Neutrophil (primary cell): ENCODE measurements around the gene EMILIN2.

Source experiments
- H3K27ac ChIP-seq: fragments of 200-600 bp; sonication (generic); 2 replicates; pipeline ENCODE4 v1.5.1; 2016; ENCODE audit warnings: mild to moderate bottlenecking, moderate library complexity
- H3K27me3 ChIP-seq: fragments of 200-600 bp; sonication (generic); 2 replicates; pipeline ENCODE4 v1.6.0; 2016; ENCODE audit warnings: mild to moderate bottlenecking
- H3K36me3 ChIP-seq: fragments of 200-600 bp; sonication (generic); 2 replicates; pipeline ENCODE4 v1.5.1; 2017
- H3K4me1 ChIP-seq, 2 experiments: fragments of 200-600 bp in 1 of 2; sonication (generic) in 1 of 2; 1 replicate in 1 of 2; 2 replicates in 1 of 2; pipeline versions ENCODE4 v1.5.1 to v1.6.1; 2013 to 2016; ENCODE audit warnings: low read depth in 1 of 2, low read length in 1 of 2, mild to moderate bottlenecking in 1 of 2, moderate library complexity in 1 of 2; ENCODE audit not compliant: control insufficient read depth in 1 of 2, insufficient read depth in 1 of 2
- H3K4me3 ChIP-seq, 2 experiments: fragments of 200-600 bp in 1 of 2; sonication (generic) in 1 of 2; 1 replicate in 1 of 2; 2 replicates in 1 of 2; pipeline ENCODE4 v1.5.1; 2013 to 2016; ENCODE audit warnings: low read depth in 1 of 2, low read length in 1 of 2, mild to moderate bottlenecking in 1 of 2, moderate library complexity in 1 of 2
- H3K9me3 ChIP-seq: fragments of 200-600 bp; sonication (generic); 2 replicates; pipeline ENCODE4 v1.5.1; 2016
- TF ChIP-seq, protein P1 (sequence below): fragments of 200-600 bp; sonication (generic); IDR thresholded peaks from 2 replicates; pipeline ENCODE4 v1.5.1; 2016; ENCODE audit warnings: antibody characterized with exemption

EMILIN2 gene

DNA sequence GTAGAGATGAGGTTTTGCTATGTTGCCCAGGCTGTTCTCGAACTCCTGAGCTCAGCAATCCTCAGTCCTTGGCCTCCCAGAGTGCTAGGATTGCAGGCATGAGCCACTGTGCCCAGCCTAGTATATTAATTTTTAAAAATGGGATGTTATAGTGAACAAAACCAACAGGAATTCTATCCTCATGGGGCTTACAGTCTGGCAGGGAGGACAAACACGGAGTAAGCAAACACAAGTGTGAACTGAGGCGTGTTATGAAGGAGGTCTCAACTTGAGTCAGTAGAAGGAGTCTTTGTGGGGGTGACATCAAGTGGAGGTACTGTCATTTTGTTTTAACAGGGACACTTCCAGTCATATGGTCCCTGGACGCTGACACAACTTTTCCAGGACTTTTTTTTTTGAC is 33.1 kb downstream of the EMILIN2 start:
- no peak overlapping the region for H3K4me3 ChIP-seq
- peaks cover 30 to 33% of the 10 kb centered on the region in 2 experiments for H3K4me1 ChIP-seq
- H3K27ac ChIP-seq, result no peak overlapping the region
- no peaks in the 10 kb centered on the region for H3K27me3 ChIP-seq
- H3K36me3 ChIP-seq, result no peaks in the 10 kb centered on the region
- TF ChIP-seq, protein P1, sequence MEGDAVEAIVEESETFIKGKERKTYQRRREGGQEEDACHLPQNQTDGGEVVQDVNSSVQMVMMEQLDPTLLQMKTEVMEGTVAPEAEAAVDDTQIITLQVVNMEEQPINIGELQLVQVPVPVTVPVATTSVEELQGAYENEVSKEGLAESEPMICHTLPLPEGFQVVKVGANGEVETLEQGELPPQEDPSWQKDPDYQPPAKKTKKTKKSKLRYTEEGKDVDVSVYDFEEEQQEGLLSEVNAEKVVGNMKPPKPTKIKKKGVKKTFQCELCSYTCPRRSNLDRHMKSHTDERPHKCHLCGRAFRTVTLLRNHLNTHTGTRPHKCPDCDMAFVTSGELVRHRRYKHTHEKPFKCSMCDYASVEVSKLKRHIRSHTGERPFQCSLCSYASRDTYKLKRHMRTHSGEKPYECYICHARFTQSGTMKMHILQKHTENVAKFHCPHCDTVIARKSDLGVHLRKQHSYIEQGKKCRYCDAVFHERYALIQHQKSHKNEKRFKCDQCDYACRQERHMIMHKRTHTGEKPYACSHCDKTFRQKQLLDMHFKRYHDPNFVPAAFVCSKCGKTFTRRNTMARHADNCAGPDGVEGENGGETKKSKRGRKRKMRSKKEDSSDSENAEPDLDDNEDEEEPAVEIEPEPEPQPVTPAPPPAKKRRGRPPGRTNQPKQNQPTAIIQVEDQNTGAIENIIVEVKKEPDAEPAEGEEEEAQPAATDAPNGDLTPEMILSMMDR, result no peak
- no peaks in the 10 kb centered on the region for H3K9me3 ChIP-seq

DNA sequence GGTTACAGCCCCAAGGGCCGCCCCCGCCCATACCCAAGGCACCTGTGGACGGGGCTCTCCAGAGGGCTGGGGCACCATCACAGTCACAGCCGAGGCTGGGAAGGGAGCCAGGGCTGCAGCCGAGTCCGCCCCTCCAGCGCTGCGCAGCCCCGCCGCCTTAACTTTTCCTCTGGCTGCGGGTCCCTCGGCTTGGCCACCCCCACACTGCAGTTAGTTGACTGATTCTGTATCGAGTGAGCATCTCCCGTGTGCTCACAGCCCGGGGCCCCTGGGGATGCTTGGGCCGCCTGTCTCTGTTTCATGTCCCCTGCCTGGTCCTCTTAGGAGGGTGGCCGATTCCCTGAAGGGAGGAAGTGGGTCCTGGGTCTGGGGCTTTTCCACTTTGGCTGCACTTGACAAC is 33.7 kb downstream of the EMILIN2 start:
- TF ChIP-seq, protein P1, result no peak

GRCh38 chr18:2881088-2881839 is 34.5 kb downstream of the EMILIN2 start:
- Histone ChIP-seq H3K27ac (no peak overlapping the region), H3K9me3 (no peaks in the 10 kb centered on the region), H3K4me1 (peaks cover 30 to 33% of the 10 kb centered on the region in 2 experiments), H3K36me3 (no peaks in the 10 kb centered on the region), H3K27me3 (no peaks in the 10 kb centered on the region), H3K4me3 (no peak overlapping the region)
- TF ChIP-seq, protein P1, result no peak

More for the DNA sequence above, 33.7 kb downstream of the EMILIN2 start:
- Histone ChIP-seq H3K4me1 (peaks cover 30 to 33% of the 10 kb centered on the region in 2 experiments), H3K27ac (no peak overlapping the region), H3K36me3 (no peaks in the 10 kb centered on the region), H3K27me3 (no peaks in the 10 kb centered on the region), H3K9me3 (no peaks in the 10 kb centered on the region), H3K4me3 (no peak overlapping the region)

DNA sequence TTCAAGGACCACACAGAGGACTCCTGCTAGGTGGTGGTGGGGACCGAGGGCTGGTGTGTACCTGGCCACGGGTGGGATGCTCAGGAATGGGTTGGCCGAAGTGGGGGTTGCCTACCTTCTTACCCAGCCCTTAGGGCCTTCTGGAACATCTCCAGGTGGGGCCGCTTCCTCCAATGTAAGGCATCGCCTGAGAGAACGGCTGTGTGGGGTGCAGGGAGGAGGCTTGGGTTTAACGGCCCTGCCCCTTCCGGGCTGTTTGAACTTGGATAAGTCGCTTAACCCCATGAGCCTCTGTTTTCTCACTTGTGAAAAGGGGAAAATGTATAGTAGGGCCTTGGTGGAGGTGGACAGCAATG is 35.0 kb downstream of the EMILIN2 start:
- no peaks in the 10 kb centered on the region for H3K27me3 ChIP-seq
- no peaks in the 10 kb centered on the region for H3K36me3 ChIP-seq
- H3K9me3 ChIP-seq, result no peaks in the 10 kb centered on the region
- H3K4me3 ChIP-seq, result no peak overlapping the region
- TF ChIP-seq, protein P1, result no peak
- no peak overlapping the region for H3K27ac ChIP-seq
- H3K4me1 ChIP-seq, result peaks cover 29 to 33% of the 10 kb centered on the region in 2 experiments

DNA sequence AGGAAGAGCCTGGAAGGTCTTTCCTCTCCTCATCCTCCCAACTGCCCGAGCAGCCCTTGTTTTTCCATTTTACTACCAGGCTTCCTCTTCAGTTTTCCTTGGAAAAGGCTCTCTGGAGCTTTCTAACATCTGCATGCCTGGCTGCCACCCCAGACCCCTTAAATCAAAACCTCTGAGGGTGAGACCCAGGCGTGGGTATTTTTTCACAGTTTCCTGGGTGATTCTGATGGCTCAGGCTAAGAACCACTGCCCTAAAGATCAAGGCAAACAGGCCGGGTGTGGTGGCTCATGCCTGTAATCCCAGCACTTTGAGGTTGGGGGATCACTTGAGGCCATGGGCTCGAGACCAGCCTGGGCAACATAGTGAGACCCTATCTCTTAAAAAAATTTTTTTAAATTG is 35.4 kb downstream of the EMILIN2 start:
- H3K27me3 ChIP-seq, result no peaks in the 10 kb centered on the region
- H3K4me3 ChIP-seq, result no peak overlapping the region
- peaks cover 26 to 30% of the 10 kb centered on the region in 2 experiments for H3K4me1 ChIP-seq
- no peaks in the 10 kb centered on the region for H3K36me3 ChIP-seq
- TF ChIP-seq, protein P1, result no peak
- no peaks in the 10 kb centered on the region for H3K9me3 ChIP-seq
- no peak overlapping the region for H3K27ac ChIP-seq
